ENCODE data around the gene CPA3.

GRCh38 chr3:148930752-148931151 lies 65.7 kb downstream of the CPA3 start:
- TF ChIP-seq, protein P1, sequence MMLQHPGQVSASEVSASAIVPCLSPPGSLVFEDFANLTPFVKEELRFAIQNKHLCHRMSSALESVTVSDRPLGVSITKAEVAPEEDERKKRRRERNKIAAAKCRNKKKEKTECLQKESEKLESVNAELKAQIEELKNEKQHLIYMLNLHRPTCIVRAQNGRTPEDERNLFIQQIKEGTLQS (CRISPR knock-in tag; conservative IDR thresholded peaks at IDR 0.05): no peak
- no peak for TF ChIP-seq HMGXB4 (CRISPR knock-in tag; IDR thresholded peaks at IDR 0.05)
